Caco-2 (cell line): ENCODE results near the gene CYP1A2. TPM values are rescaled to one million over a fixed set of nuclear protein-coding genes. Genes with fewer than 3 reads are reported as not detected.

Experiments
- BruUV-seq: library from RNA; stranded (reverse); fragments of 400-500 nt; replicated peaks from 2 replicates; lab custom pipeline; 2021; lab: Mats Ljungman, UMichigan
- CTCF ChIA-PET: fragments of 300-600 bp; sonication (Branson Sonifier 250); formaldehyde crosslinking; loops from one replicate; lab custom pipeline; 2022; ENCODE audit warnings: antibody characterized with exemption; lab: Charles Lee
- POLR2A ChIA-PET: fragments of 300-600 bp; sonication (Branson Sonifier 250); formaldehyde crosslinking; loops from one replicate; lab custom pipeline; 2022; ENCODE audit warnings: antibody characterized with exemption; lab: Charles Lee
- DNase-seq, 2 experiments: peaks; one replicate each; pipeline versions ENCODE4 v3.0.0 to v3.0.0-alpha.2; 2020 to 2022
- H3K27me3 ChIP-seq: replicated peaks from 2 replicates; pipeline ENCODE4 v1.6.0; 2011; ENCODE audit warnings: low read length; ENCODE audit not compliant: control insufficient read depth, insufficient read depth
- H3K36me3 ChIP-seq: 2 replicates; pipeline ENCODE4 v1.5.1; 2011; ENCODE audit warnings: low read length; ENCODE audit not compliant: control insufficient read depth, insufficient read depth
- H3K4me1 ChIP-seq: fragments of 250-450 bp; sonication (Bioruptor Pico); 2 replicates; pipeline ENCODE4 v1.5.1; 2020; ENCODE audit warnings: mild to moderate bottlenecking
- H3K4me3 ChIP-seq: 2 replicates; pipeline ENCODE4 v1.5.1; 2011; ENCODE audit warnings: low read depth, mild to moderate bottlenecking, control low read depth, low read length
- H3K9me3 ChIP-seq: fragments of 250-450 bp; sonication (Bioruptor Pico); 2 replicates; pipeline ENCODE4 v1.5.1; 2020; ENCODE audit warnings: mild to moderate bottlenecking, moderate library complexity
- H3K27ac Mint-ChIP-seq: one replicate; pipeline ENCODE4 v1.8.0; 2022; ENCODE audit warnings: mixed read lengths; ENCODE audit not compliant: unreplicated experiment
- H3K27me3 Mint-ChIP-seq: one replicate; pipeline ENCODE4 v1.8.0; 2022; ENCODE audit warnings: mixed read lengths; ENCODE audit not compliant: insufficient read depth, unreplicated experiment
- H3K36me3 Mint-ChIP-seq: one replicate; pipeline ENCODE4 v1.8.0; 2022; ENCODE audit warnings: mild to moderate bottlenecking, mixed read lengths; ENCODE audit not compliant: insufficient read depth, unreplicated experiment
- H3K4me1 Mint-ChIP-seq: one replicate; pipeline ENCODE4 v1.8.0; 2022; ENCODE audit warnings: low read depth, mixed read lengths; ENCODE audit not compliant: unreplicated experiment
- H3K4me3 Mint-ChIP-seq: one replicate; pipeline ENCODE4 v1.8.0; 2022; ENCODE audit warnings: mild to moderate bottlenecking, moderate library complexity, mixed read lengths; ENCODE audit not compliant: unreplicated experiment
- H3K9me3 Mint-ChIP-seq: one replicate; pipeline ENCODE4 v1.8.0; 2022; ENCODE audit warnings: mixed read lengths; ENCODE audit not compliant: unreplicated experiment
- CTCF ChIP-seq, 2 experiments: fragments of 200-600 bp in 1 of 2; IDR thresholded peaks; 1 replicate in 1 of 2; 2 replicates in 1 of 2; pipeline versions ENCODE4 v1.5.1 to v1.8.0; 2011 to 2022; ENCODE audit warnings: antibody characterized with exemption in 1 of 2, control low read depth in 1 of 2, inconsistent platforms in 1 of 2, low read depth in 1 of 2, low read length in 1 of 2, mild to moderate bottlenecking in 1 of 2, moderate library complexity in 1 of 2; ENCODE audit not compliant: insufficient read depth in 1 of 2, severe bottlenecking in 1 of 2, unreplicated experiment in 1 of 2
- intact Hi-C: fragments of 100-400 bp; cut with micrococcal nuclease; formaldehyde crosslinking; loops from one replicate; pipeline ENCODE4 v1.10.0; 2022; ENCODE audit not compliant: unreplicated experiment
- total RNA-seq: library from RNA; stranded (reverse); gene quantifications from 2 replicates; pipeline ENCODE4 v1.2.3, GENCODE V29; 2022

Gene CYP1A2
- total RNA-seq, 1 experiment from 2014 or later: not detected

- Mint-ChIP-seq H3K27me3 (no peaks in the 10 kb centered on the region), H3K9me3 (no peaks in the 10 kb centered on the region), H3K27ac (peak overlapping the region; percentile 36), H3K36me3 (peaks cover 6% of the 10 kb centered on the region), H3K4me1 (peaks cover 6% of the 10 kb centered on the region), H3K4me3 (no peak overlapping the region)
- BruUV-seq: no TSS peak
- H3K4me1 ChIP-seq: peaks cover 6% of the 10 kb centered on the region
- ChIA-PET POLR2A (no interaction called here), CTCF (interaction anchor here (1.0 kb wide), 1 partner anchor 23 kb away, joined by 5 read pairs; no protein-coding TSS in a partner anchor)
- H3K4me3 ChIP-seq: no peak overlapping the region
- H3K27me3 ChIP-seq: no peaks in the 10 kb centered on the region
- H3K36me3 ChIP-seq: no peaks in the 10 kb centered on the region; the same call in 1 of the 2 replicates
- no peak for TF ChIP-seq CTCF (IDR thresholded peaks at IDR 0.05; ENCODE audit: insufficient read depth in 1 of 2, low read depth in 1 of 2, low read length in 1 of 2, severe bottlenecking in 1 of 2, unreplicated experiment in 1 of 2)
- no peak for DNase-seq
- no peaks in the 10 kb centered on the region for H3K9me3 ChIP-seq
- intact Hi-C loops: no loop called here
Measured at GRCh38 chr15:74794248-74794969, 45.8 kb downstream of the CYP1A2 start.

DNA sequence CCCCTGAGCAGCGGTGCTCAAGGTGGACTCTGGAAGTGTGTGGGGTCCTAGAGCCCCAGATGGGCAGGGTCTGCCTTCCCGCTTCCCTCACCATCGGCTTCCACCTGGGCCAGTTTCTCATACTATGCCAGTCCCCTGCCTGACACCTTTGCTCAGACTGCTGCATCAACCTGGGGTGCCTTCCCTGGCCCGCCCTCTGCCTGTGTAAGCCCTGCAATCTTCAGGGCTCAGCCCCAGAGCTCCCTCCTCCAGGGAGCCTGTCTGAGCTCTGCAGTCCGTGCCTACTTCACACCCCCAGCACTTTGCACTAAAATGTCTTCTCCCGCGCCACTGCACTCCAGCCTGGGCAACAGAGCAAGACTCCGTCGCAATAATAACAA, 46.3 kb downstream of the CYP1A2 start:
- POLR2A ChIA-PET: no interaction called here
- no peaks in the 10 kb centered on the region for H3K27me3 Mint-ChIP-seq
- Histone ChIP-seq H3K4me3 (no peak overlapping the region), H3K4me1 (peaks cover under 1% of the 10 kb centered on the region; the same call in 1 of the 2 replicates), H3K36me3 (peaks cover under 1% of the 10 kb centered on the region; the same call in 1 of the 2 replicates), H3K9me3 (no peaks in the 10 kb centered on the region), H3K27me3 (no peaks in the 10 kb centered on the region)
- H3K9me3 Mint-ChIP-seq: no peaks in the 10 kb centered on the region
- peak overlapping the region; percentile 36 for H3K27ac Mint-ChIP-seq
- no peak for DNase-seq
- H3K36me3 Mint-ChIP-seq: peaks cover 8% of the 10 kb centered on the region
- intact Hi-C loops: no loop called here
- H3K4me3 Mint-ChIP-seq: no peak overlapping the region
- TF ChIP-seq CTCF (IDR thresholded peaks at IDR 0.05; ENCODE audit: insufficient read depth in 1 of 2, low read depth in 1 of 2, low read length in 1 of 2, severe bottlenecking in 1 of 2, unreplicated experiment in 1 of 2): no peak
- BruUV-seq: no TSS peak
- H3K4me1 Mint-ChIP-seq: peaks cover 6% of the 10 kb centered on the region
- CTCF ChIA-PET: no interaction called here

DNA sequence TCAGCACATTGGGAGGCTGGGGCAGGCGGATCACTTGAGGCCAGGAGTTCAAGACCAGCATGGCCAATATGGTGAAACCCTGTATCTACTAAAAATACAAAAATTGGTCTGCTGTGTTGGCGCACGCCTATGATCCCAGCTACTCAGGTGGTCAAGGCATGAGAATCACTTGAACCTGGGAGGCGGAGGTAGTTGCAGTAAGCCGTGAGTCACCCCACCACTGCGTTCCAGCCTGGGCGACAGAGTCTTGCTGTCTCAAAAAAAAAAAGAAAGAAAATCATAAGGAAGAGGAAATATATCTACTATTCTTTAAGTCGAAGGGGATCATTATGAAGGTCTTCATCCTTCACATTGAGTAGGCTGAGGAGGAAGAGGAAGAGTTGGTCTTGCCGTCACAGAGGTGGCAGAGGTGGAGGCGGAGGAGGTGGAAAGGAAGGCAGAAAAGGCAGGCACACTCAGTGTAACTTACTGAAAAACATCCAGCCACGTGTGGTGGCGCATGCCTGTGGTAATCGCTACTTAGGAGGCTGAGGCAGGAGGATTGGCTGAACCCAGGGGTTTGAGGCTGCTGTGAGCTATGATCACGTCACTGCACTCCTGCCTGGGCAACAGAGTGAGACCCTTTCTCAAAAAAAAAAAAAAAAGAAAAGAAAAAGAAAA, 47.5 kb downstream of the CYP1A2 start:
- Mint-ChIP-seq H3K4me3 (no peak overlapping the region), H3K9me3 (no peaks in the 10 kb centered on the region), H3K4me1 (peaks cover 6% of the 10 kb centered on the region), H3K36me3 (peaks cover 14% of the 10 kb centered on the region), H3K27me3 (no peaks in the 10 kb centered on the region), H3K27ac (no peak overlapping the region)
- Histone ChIP-seq H3K27me3 (no peaks in the 10 kb centered on the region), H3K36me3 (peaks cover 4% of the 10 kb centered on the region; the same call in 1 of the 2 replicates), H3K9me3 (no peaks in the 10 kb centered on the region), H3K4me1 (no peaks in the 10 kb centered on the region), H3K4me3 (no peak overlapping the region)
- DNase-seq: no peak
- intact Hi-C loops: no loop called here
- no peak for TF ChIP-seq CTCF (IDR thresholded peaks at IDR 0.05; ENCODE audit: insufficient read depth in 1 of 2, low read depth in 1 of 2, low read length in 1 of 2, severe bottlenecking in 1 of 2, unreplicated experiment in 1 of 2)
- POLR2A ChIA-PET: no interaction called here
- no TSS peak for BruUV-seq
- CTCF ChIA-PET: interaction anchor here (0.6 kb wide), 1 partner anchor 18 kb away, joined by 3 read pairs; no protein-coding TSS in a partner anchor
